ENCODE measurements around the gene ZNF219. TPM values are rescaled to one million over a fixed set of nuclear protein-coding genes. Genes with fewer than 3 reads are reported as not detected.

ZNF219 gene
- total and polyA plus RNA-seq, 10 of the 15 experiments (the other 5 are each of a cell fraction or from before 2014, with no cell fraction given), result 0.16 to 6.4 (median 1.9) TPM

- DNase-seq (ENCODE audit: low read depth, low spot score) (no peak), ATAC-seq (no peak), FAIRE-seq (no peak)
- TF ChIP-seq ZZZ3 (IDR thresholded peaks at IDR 0.05; ENCODE audit: control insufficient read depth, insufficient read length, low read depth) (no peak), RUNX3 (IDR thresholded peaks at IDR 0.05; ENCODE audit: low read length) (no peak), SREBF2 (IDR thresholded peaks at IDR 0.05; ENCODE audit: low read length) (no peak), EGR1 (IDR thresholded peaks at IDR 0.05; ENCODE audit: borderline replicate concordance in 1 of 2, low read depth in 2 of 2, low read length in 2 of 2) (no peak), BCL3 (IDR thresholded peaks at IDR 0.05; ENCODE audit: borderline replicate concordance, insufficient read depth, low read depth, low read length, poor library complexity, severe bottlenecking) (no peak), TCF12 (IDR thresholded peaks at IDR 0.05; ENCODE audit: low read depth, low read length) (no peak), CHD1 (IDR thresholded peaks at IDR 0.05; ENCODE audit: low read depth, low read length) (no peak), RELB (IDR thresholded peaks at IDR 0.05; ENCODE audit: low read depth) (no peak), IKZF1 (conservative IDR thresholded peaks at IDR 0.05) (no peak), POU2F2 (IDR thresholded peaks at IDR 0.05; ENCODE audit: borderline replicate concordance, low read depth, low read length) (no peak), TBL1XR1 (IDR thresholded peaks at IDR 0.05; ENCODE audit: low read depth, low read length) (no peak), USF1 (IDR thresholded peaks at IDR 0.05; ENCODE audit: borderline replicate concordance, extremely low read length, insufficient read depth, low read depth, low read length) (no peak), HDAC6 (IDR thresholded peaks at IDR 0.05; ENCODE audit: unreplicated experiment) (no peak), NR2C2 (IDR thresholded peaks at IDR 0.05; ENCODE audit: borderline replicate concordance, control insufficient read depth, insufficient read length, low read depth) (no peak), MTA3 (IDR thresholded peaks at IDR 0.05; ENCODE audit: borderline replicate concordance, low read length) (no peak), ZNF207 (IDR thresholded peaks at IDR 0.05; ENCODE audit: borderline replicate concordance) (no peak), SMAD1 (IDR thresholded peaks at IDR 0.05; ENCODE audit: low read depth, partially characterized antibody) (no peak)
- no peaks in the 10 kb centered on the region for H3K36me3 ChIP-seq (ENCODE audit: control insufficient read depth in 2 of 2, insufficient read depth in 2 of 2, low read length in 1 of 2)
- H3K27me3 ChIP-seq (replicated peaks in 1 of 2; ENCODE audit: control insufficient read depth in 2 of 2, insufficient read depth in 2 of 2, low read length in 1 of 2), result peaks cover 2 to 3% of the 10 kb centered on the region in 2 experiments; a peak in 2 of 4 replicates
- H3K4me2 ChIP-seq (ENCODE audit: control insufficient read depth, insufficient read depth), result no peak overlapping the region
- ChIA-PET SMC1A (ENCODE audit: uncharacterized antibody, unreplicated experiment) (interaction anchor here (1.2 to 5.9 kb wide), 3 partner anchors 10 to 87 kb away, joined by 3 to 78 read pairs (median 4); no protein-coding TSS in a partner anchor), POLR2A (no interaction called here), RAD21 (ENCODE audit: unreplicated experiment) (interaction anchor here (0.9 to 1.7 kb wide), 2 partner anchors 25 to 82 kb away, joined by 7 read pairs; no protein-coding TSS in a partner anchor), CTCF (interaction anchor here (3.3 to 6.9 kb wide), 4 partner anchors 8 to 82 kb away, joined by 23 to 194 read pairs (median 98); partner anchors contain the start of genes ARHGEF40 and TMEM253)
- 74% methylated on average over 10 of the region's 10 CpGs for WGBS (ENCODE audit: insufficient coverage, insufficient replicate concordance, low lambda C conversion rate, missing lambda C conversion rate)
- intact Hi-C loops (cut with micrococcal nuclease; ENCODE audit: unreplicated experiment) (no loop called here), in situ Hi-C loops (cut with MboI) (no loop called here)
- H2AFZ ChIP-seq (ENCODE audit: control insufficient read depth, low read depth, low read length), result no peak overlapping the region
- H3K9me3 ChIP-seq (replicated peaks; ENCODE audit: control insufficient read depth, insufficient read depth, low read length), result no peaks in the 10 kb centered on the region
- no peak overlapping the region for H3K27ac ChIP-seq (ENCODE audit: control insufficient read depth, insufficient read depth)
- no peaks in the 10 kb centered on the region for H3K4me1 ChIP-seq (ENCODE audit: control insufficient read depth, insufficient read depth, low read length)
- no peak overlapping the region for H3K9ac ChIP-seq (ENCODE audit: control insufficient read depth, insufficient read depth, low read length)
- BruUV-seq (replicated peaks), result no TSS peak
- no peak overlapping the region for H3K4me3 ChIP-seq
- no peaks in the 10 kb centered on the region for H3K79me2 ChIP-seq (ENCODE audit: control insufficient read depth, insufficient read depth, low read length)
- H4K20me1 ChIP-seq (ENCODE audit: control insufficient read depth, insufficient read depth), result no peaks in the 10 kb centered on the region
Observed at GRCh38 chr14:21096978-21097635, 1.3 kb downstream of the ZNF219 start.
